Panc1 (cell line): ENCODE results near the gene ABHD8.

Source experiments
- CTCF ChIP-seq: fragments of 450-650 bp; IDR thresholded peaks from 2 replicates; pipeline ENCODE4 v1.5.1; 2017; ENCODE audit warnings: mild to moderate bottlenecking
- POLR2AphosphoS5 ChIP-seq: IDR thresholded peaks from 2 replicates; pipeline ENCODE4 v1.6.1; 2012; ENCODE audit warnings: mild to moderate bottlenecking, low read depth, low read length, moderate library complexity
- REST ChIP-seq, 2 experiments: IDR thresholded peaks; 2 replicates each; pipeline ENCODE4 v1.6.1; 2011 to 2012; ENCODE audit warnings: low read depth in 2 of 2, control low read depth in 1 of 2, low read length in 1 of 2, mild to moderate bottlenecking in 1 of 2, moderate library complexity in 1 of 2; ENCODE audit not compliant: insufficient read depth in 1 of 2

GRCh38 chr19:17323964-17324332, 20.7 kb upstream of the ABHD8 start:
- TF ChIP-seq CTCF (no peak), POLR2AphosphoS5 (no peak), REST (IDR thresholded peaks at IDR 0.05; ENCODE audit: insufficient read depth in 1 of 2, low read depth in 2 of 2, low read length in 1 of 2) (no peak)
